B cell (primary cell): ENCODE data around the gene PLS1. TPM values are rescaled to one million over a fixed set of nuclear protein-coding genes. Genes with fewer than 3 reads are reported as not detected.

ENCODE experiments used
- ATAC-seq: fragments of 200-7000 bp; cut with Tn5 transposase; one replicate; pipeline ENCODE4 v1.10.0; 2021; ENCODE audit warnings: low read depth, mild to moderate bottlenecking, moderate number of reproducible peaks, moderate library complexity
- CTCF ChIA-PET: fragments of 350-600 bp; sonication (Branson Sonifier 250); formaldehyde crosslinking; loops from one replicate; lab custom pipeline; 2021; ENCODE audit warnings: antibody characterized with exemption, inconsistent platforms; lab: Charles Lee
- POLR2A ChIA-PET: fragments of 350-600 bp; sonication (Branson Sonifier 250); formaldehyde crosslinking; loops from one replicate; lab custom pipeline; 2021; ENCODE audit warnings: antibody characterized with exemption; lab: Charles Lee
- DNase-seq: peaks from one replicate; pipeline ENCODE4 v3.0.0; 2013
- H2AFZ ChIP-seq: 2 replicates; pipeline ENCODE4 v1.6.1; 2012; ENCODE audit warnings: mild to moderate bottlenecking, low read depth, low read length; ENCODE audit not compliant: insufficient read depth, poor library complexity, severe bottlenecking
- H3K27ac ChIP-seq, 2 donors: 1 replicate in 1 of 2; 2 replicates in 1 of 2; pipeline ENCODE4 v1.5.1; 2012 to 2013; ENCODE audit warnings: low read length in 2 of 2, mild to moderate bottlenecking in 2 of 2, moderate library complexity in 1 of 2
- H3K27me3 ChIP-seq, 4 experiments: fragments of 200-600 bp in 1 of 4; sonication (generic) in 1 of 4; replicated peaks in 1 of 4; 1 replicate in 2 of 4; 2 replicates in 2 of 4; pipeline versions ENCODE4 v1.6.1 to v1.7.0; 2013 to 2016; ENCODE audit warnings: low read length in 3 of 4, mild to moderate bottlenecking in 2 of 4, mixed read lengths in 1 of 4, moderate library complexity in 1 of 4; ENCODE audit not compliant: insufficient read depth in 4 of 4, control insufficient read depth in 3 of 4; ENCODE audit errors: control extremely low read depth in 1 of 4
- H3K36me3 ChIP-seq, 2 experiments: replicated peaks in 1 of 2; 1 replicate in 1 of 2; 2 replicates in 1 of 2; pipeline versions ENCODE4 v1.6.1 to v1.7.1; 2013; ENCODE audit warnings: low read length in 1 of 2; ENCODE audit not compliant: insufficient read depth in 2 of 2, control insufficient read depth in 1 of 2; ENCODE audit errors: control extremely low read depth in 1 of 2, extremely low read depth in 1 of 2
- H3K4me1 ChIP-seq, 2 donors: fragments of 200-600 bp in 1 of 2; sonication (generic) in 1 of 2; 1 replicate in 1 of 2; 2 replicates in 1 of 2; pipeline versions ENCODE4 v1.5.1 to v1.6.1; 2013 to 2017; ENCODE audit warnings: low read length in 2 of 2; ENCODE audit not compliant: control insufficient read depth in 2 of 2, insufficient read depth in 2 of 2
- H3K4me2 ChIP-seq: replicated peaks from 2 replicates; pipeline ENCODE3; 2012; ENCODE audit warnings: mild to moderate bottlenecking, low read depth, low read length; ENCODE audit not compliant: poor library complexity, severe bottlenecking
- H3K4me3 ChIP-seq, 5 experiments: fragments of 200-600 bp in 1 of 5; sonication (generic) in 1 of 5; 1 replicate in 3 of 5; 2 replicates in 2 of 5; pipeline versions ENCODE4 v1.5.1 to v1.7.0; 2011 to 2016; ENCODE audit warnings: low read length in 4 of 5, mild to moderate bottlenecking in 4 of 5, low read depth in 2 of 5, control low read depth in 1 of 5, moderate library complexity in 1 of 5; ENCODE audit not compliant: insufficient read depth in 1 of 5; ENCODE audit errors: control extremely low read depth in 1 of 5, extremely low read depth in 1 of 5
- H3K79me2 ChIP-seq: fragments of 200-600 bp; sonication (generic); one replicate; pipeline ENCODE4 v1.6.0; 2016; ENCODE audit warnings: low read length; ENCODE audit not compliant: control insufficient read depth, insufficient read depth
- H3K9ac ChIP-seq: fragments of 200-600 bp; sonication (generic); 2 replicates; pipeline ENCODE4 v1.6.1; 2017; ENCODE audit warnings: mild to moderate bottlenecking, low read length, moderate library complexity
- H3K9me3 ChIP-seq, 3 donors: one replicate each; pipeline versions ENCODE4 v1.6.1 to v1.7.1; 2013; ENCODE audit warnings: low read length in 2 of 3; ENCODE audit not compliant: control insufficient read depth in 2 of 3, insufficient read depth in 1 of 3; ENCODE audit errors: control extremely low read depth in 1 of 3
- H4K20me1 ChIP-seq: 2 replicates; pipeline ENCODE4 v1.6.0; 2012; ENCODE audit warnings: mild to moderate bottlenecking, low read length; ENCODE audit not compliant: insufficient read depth, control insufficient read depth, poor library complexity, severe bottlenecking
- H3K27ac Mint-ChIP-seq: one replicate; pipeline ENCODE4 v1.8.0; 2021; ENCODE audit warnings: mixed read lengths
- H3K27me3 Mint-ChIP-seq: one replicate; pipeline ENCODE4 v1.8.0; 2021; ENCODE audit warnings: mixed read lengths
- H3K4me1 Mint-ChIP-seq: one replicate; pipeline ENCODE4 v1.8.0; 2021; ENCODE audit warnings: mixed read lengths
- H3K4me3 Mint-ChIP-seq: one replicate; pipeline ENCODE4 v1.8.0; 2021; ENCODE audit warnings: mixed read lengths
- H3K9me3 Mint-ChIP-seq: one replicate; pipeline ENCODE4 v1.8.0; 2022; ENCODE audit warnings: mixed read lengths; ENCODE audit not compliant: insufficient read depth
- EZH2 ChIP-seq: IDR thresholded peaks from 2 replicates; pipeline ENCODE4 v1.6.1; 2012; ENCODE audit warnings: borderline replicate concordance, low read depth, mild to moderate bottlenecking, moderate library complexity, low read length; ENCODE audit not compliant: insufficient read depth, poor library complexity, severe bottlenecking
- WGBS: methylation state at CpG from one replicate; pipeline ENCODE4 v1.1.5; 2013; ENCODE audit warnings: missing lambda C conversion rate; ENCODE audit not compliant: insufficient coverage; 5-methylcytosine and 5-hydroxymethylcytosine counted together
- intact Hi-C: fragments of 100-400 bp; cut with micrococcal nuclease; formaldehyde crosslinking; loops from one replicate; pipeline ENCODE4 v1.10.0; 2022
- polyA plus RNA-seq: library from polyadenylated mRNA; depleted of rRNA; stranded (reverse); fragments of >200 nt; gene quantifications from 2 replicates; pipeline ENCODE4 v1.2.3, GENCODE V29; 2012
- total RNA-seq, 2 donors: library from RNA; stranded (reverse); fragments of 120-200 nt in 1 of 2; gene quantifications; 1 replicate in 1 of 2; 2 replicates in 1 of 2; pipeline versions ENCODE4 v1.2.3 to v1.2.4, GENCODE V29; 2013 to 2022
- TF ChIP-seq, protein P1 (sequence below): fragments of 200-600 bp; IDR thresholded peaks from one replicate; pipeline ENCODE4 v1.8.0; 2022; ENCODE audit warnings: antibody characterized with exemption, mild to moderate bottlenecking

The PLS1 gene
- total and polyA plus RNA-seq, 2 donors (not counting 1 experiment from before 2014, with no cell fraction given), result 0.13 to 0.74 TPM

GRCh38 chr3:142608631-142609030 is 12.4 kb downstream of the PLS1 start:
- Mint-ChIP-seq H3K9me3 (no peaks in the 10 kb centered on the region), H3K27me3 (no peaks in the 10 kb centered on the region), H3K4me1 (no peaks in the 10 kb centered on the region), H3K27ac (no peak overlapping the region), H3K4me3 (no peak overlapping the region)
- Histone ChIP-seq H3K9ac (no peak overlapping the region), H3K36me3 (no peaks in the 10 kb centered on the region), H3K9me3 (no peaks in the 10 kb centered on the region), H3K4me1 (no peaks in the 10 kb centered on the region), H3K4me2 (no peak overlapping the region), H4K20me1 (no peaks in the 10 kb centered on the region), H3K27me3 (no peaks in the 10 kb centered on the region), H3K4me3 (no peak overlapping the region), H3K27ac (no peak overlapping the region), H2AFZ (no peak overlapping the region), H3K79me2 (no peaks in the 10 kb centered on the region)
- no peak for ATAC-seq
- ChIA-PET CTCF (interaction anchor here (1.2 kb wide), 1 partner anchor 11 kb away, joined by 3 read pairs; no protein-coding TSS in a partner anchor), POLR2A (no interaction called here)
- intact Hi-C loops, result no loop called here
- 100% methylated on average over 1 of the region's 1 CpG for WGBS
- no peak for DNase-seq
- TF ChIP-seq, protein P1, sequence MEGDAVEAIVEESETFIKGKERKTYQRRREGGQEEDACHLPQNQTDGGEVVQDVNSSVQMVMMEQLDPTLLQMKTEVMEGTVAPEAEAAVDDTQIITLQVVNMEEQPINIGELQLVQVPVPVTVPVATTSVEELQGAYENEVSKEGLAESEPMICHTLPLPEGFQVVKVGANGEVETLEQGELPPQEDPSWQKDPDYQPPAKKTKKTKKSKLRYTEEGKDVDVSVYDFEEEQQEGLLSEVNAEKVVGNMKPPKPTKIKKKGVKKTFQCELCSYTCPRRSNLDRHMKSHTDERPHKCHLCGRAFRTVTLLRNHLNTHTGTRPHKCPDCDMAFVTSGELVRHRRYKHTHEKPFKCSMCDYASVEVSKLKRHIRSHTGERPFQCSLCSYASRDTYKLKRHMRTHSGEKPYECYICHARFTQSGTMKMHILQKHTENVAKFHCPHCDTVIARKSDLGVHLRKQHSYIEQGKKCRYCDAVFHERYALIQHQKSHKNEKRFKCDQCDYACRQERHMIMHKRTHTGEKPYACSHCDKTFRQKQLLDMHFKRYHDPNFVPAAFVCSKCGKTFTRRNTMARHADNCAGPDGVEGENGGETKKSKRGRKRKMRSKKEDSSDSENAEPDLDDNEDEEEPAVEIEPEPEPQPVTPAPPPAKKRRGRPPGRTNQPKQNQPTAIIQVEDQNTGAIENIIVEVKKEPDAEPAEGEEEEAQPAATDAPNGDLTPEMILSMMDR, result no peak
- no peak for TF ChIP-seq EZH2

GRCh38 chr3:142609136-142609535 is 12.9 kb downstream of the PLS1 start:
- Histone ChIP-seq H3K27me3 (no peaks in the 10 kb centered on the region), H2AFZ (no peak overlapping the region), H3K4me1 (no peaks in the 10 kb centered on the region), H3K4me2 (no peak overlapping the region), H3K9ac (no peak overlapping the region), H3K27ac (no peak overlapping the region), H4K20me1 (no peaks in the 10 kb centered on the region), H3K4me3 (no peak overlapping the region), H3K79me2 (no peaks in the 10 kb centered on the region), H3K9me3 (no peaks in the 10 kb centered on the region), H3K36me3 (no peaks in the 10 kb centered on the region)
- DNase-seq (no peak), ATAC-seq (no peak)
- 100% methylated on average over 1 of the region's 1 CpG for WGBS
- no peak overlapping the region for H3K27ac Mint-ChIP-seq
- intact Hi-C loops, result no loop called here
- H3K4me3 Mint-ChIP-seq, result no peak overlapping the region
- ChIA-PET CTCF (interaction anchor here (1.2 kb wide), 1 partner anchor 11 kb away, joined by 3 read pairs; no protein-coding TSS in a partner anchor), POLR2A (no interaction called here)
- H3K9me3 Mint-ChIP-seq, result no peaks in the 10 kb centered on the region
- TF ChIP-seq, protein P1, result no peak
- no peak for TF ChIP-seq EZH2
- no peaks in the 10 kb centered on the region for H3K27me3 Mint-ChIP-seq
- no peaks in the 10 kb centered on the region for H3K4me1 Mint-ChIP-seq
